Uterus (tissue), 4 donors: ENCODE results near the gene MAN1B1. TPM values are rescaled to one million over a fixed set of nuclear protein-coding genes. Genes with fewer than 3 reads are reported as not detected.

Source experiments
- DNase-seq, 2 donors: peaks; one replicate each; pipeline ENCODE4 v3.0.0-alpha.2; 2019 to 2020
- H3K27ac ChIP-seq, 2 donors: fragments of 200-600 bp; sonication (generic); 1 replicate in 1 of 2; 2 replicates in 1 of 2; pipeline ENCODE4 v1.5.1; 2016 to 2018
- H3K27me3 ChIP-seq, 2 donors: fragments of 200-600 bp; sonication (generic); one replicate each; pipeline ENCODE4 v1.5.1; 2018 to 2019; ENCODE audit warnings: control low read depth in 1 of 2
- H3K36me3 ChIP-seq, 2 donors: fragments of 200-600 bp; sonication (generic); one replicate each; pipeline ENCODE4 v1.5.1; 2019; ENCODE audit warnings: control low read depth in 1 of 2
- H3K4me1 ChIP-seq, 2 donors: fragments of 200-600 bp; sonication (generic); one replicate each; pipeline ENCODE4 v1.5.1; 2018 to 2019; ENCODE audit warnings: control low read depth in 1 of 2
- H3K4me3 ChIP-seq, 2 donors: fragments of 200-600 bp; sonication (generic); 1 replicate in 1 of 2; 2 replicates in 1 of 2; pipeline ENCODE4 v1.5.1; 2018 to 2019; ENCODE audit warnings: mild to moderate bottlenecking in 1 of 2
- H3K9me3 ChIP-seq, 2 donors: fragments of 200-600 bp; sonication (generic); one replicate each; pipeline ENCODE4 v1.5.1; 2019; ENCODE audit warnings: control low read depth in 1 of 2
- CTCF ChIP-seq, 4 experiments: fragments of 200-600 bp in 2 of 4; fragments of 450-650 bp in 2 of 4; sonication (generic) in 2 of 4; IDR thresholded peaks; one replicate each; pipeline ENCODE4 v1.5.1; 2016 to 2019; ENCODE audit warnings: antibody characterized with exemption in 4 of 4, mild to moderate bottlenecking in 2 of 4, moderate library complexity in 1 of 4
- POLR2A ChIP-seq, 2 donors: fragments of 450-650 bp; IDR thresholded peaks; one replicate each; pipeline ENCODE4 v1.6.1; 2016; ENCODE audit warnings: antibody characterized with exemption in 2 of 2, mild to moderate bottlenecking in 1 of 2, moderate library complexity in 1 of 2
- intact Hi-C: fragments of 100-400 bp; cut with DNase I; formaldehyde crosslinking; loops from one replicate; pipeline ENCODE4 v1.15.1; 2023; ENCODE audit warnings: low total_unique reads
- total RNA-seq, 4 donors: library from RNA; depleted of rRNA in 3 of 4; stranded (reverse); fragments of >200 nt in 3 of 4; gene quantifications; one replicate each; pipeline versions ENCODE4 v1.1.0 to v1.2.4, GENCODE V29; 2014 to 2023
- donor health status: DM: yes; HTN: yes; CAD: no.

The MAN1B1 gene
- 10 to 100 TPM; 32.9 to 65.0 (median 47.5) TPM for total RNA-seq

DNA sequence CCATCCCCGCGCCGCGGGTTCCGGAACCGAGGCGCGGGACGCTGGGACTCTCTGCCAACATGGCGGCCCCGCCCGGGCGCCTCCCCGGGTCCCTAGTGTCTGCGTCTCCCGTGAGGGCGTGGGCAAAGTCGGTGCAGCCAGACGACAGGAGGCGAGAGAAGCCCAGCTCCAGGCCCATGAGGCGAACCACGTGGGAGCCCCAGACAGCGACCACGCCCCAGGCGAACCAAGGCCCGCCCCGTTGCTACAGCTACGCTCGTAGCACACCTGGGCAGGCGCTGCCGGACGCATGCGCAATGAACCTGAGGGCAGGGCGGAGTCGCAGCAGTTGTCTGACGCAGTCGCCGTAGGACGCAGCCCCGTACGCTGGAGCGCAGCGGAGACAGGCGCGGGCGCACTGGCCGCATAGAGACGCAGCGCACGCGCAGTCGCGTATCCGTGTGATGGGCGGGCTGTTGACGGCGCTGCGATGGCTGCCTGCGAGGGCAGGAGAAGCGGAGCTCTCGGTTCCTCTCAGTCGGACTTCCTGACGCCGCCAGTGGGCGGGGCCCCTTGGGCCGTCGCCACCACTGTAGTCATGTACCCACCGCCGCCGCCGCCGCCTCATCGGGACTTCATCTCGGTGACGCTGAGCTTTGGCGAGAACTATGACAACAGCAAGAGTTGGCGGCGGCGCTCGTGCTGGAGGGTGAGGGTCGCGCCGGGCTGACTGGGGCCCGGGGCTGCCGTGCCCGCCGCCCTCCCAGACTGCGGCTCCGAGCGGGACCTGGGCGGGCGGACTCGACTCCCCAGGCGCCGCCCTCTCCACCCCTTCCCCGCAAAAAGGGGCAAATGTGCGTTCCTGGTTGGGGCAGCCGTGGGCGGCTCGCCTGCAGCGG, at the start of gene MAN1B1:
Gene MAN1B1, plus strand, starts transcription at position 455 of the 878 bp plus-strand sequence. Its CDS starts 15 bp downstream, at position 470.
- intact Hi-C loops, result no loop called here
- peak within 1 kb of the TSS; percentile 35 to 67 for H3K4me3 ChIP-seq
- DNase-seq, result peak; percentile 98
- H3K27ac ChIP-seq, result peak within 1 kb of the TSS; percentile 74 to 82
- H3K9me3 ChIP-seq, result no peaks in the 10 kb centered on the region
- H3K27me3 ChIP-seq, result no peaks in the 10 kb centered on the region
- no peaks in the 10 kb centered on the region for H3K36me3 ChIP-seq
- peaks cover 0 to 5% of the 10 kb centered on the region in 2 donors for H3K4me1 ChIP-seq
- TF ChIP-seq CTCF (IDR thresholded peaks at IDR 0.05), result peak in 1 of 4 experiments; percentile 39
- peak; percentile 79 to 86 for TF ChIP-seq POLR2A (IDR thresholded peaks at IDR 0.05)

DNA sequence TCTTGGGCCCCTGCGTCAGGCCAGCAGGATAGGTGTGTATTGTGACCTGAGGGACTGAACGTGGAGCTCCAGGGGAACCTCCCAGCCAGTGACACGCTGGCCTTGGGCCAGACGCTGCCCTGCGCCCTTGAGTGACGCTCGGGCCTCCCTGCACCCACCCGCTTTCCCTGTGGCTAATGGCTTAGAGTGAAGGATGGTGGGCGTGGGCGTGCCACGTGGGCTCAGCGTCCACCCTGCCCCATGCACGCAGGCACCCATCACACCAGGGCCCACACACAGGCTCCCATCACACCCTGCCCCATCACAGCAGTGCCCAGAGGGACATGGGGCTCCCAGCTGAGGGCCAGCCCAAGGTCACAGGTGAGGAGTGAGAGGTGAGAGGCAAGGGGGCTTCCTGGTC, 49.8 kb upstream of the MAN1B1 start:
- Histone ChIP-seq H3K27me3 (no peaks in the 10 kb centered on the region), H3K36me3 (no peaks in the 10 kb centered on the region), H3K27ac (no peak overlapping the region), H3K4me1 (no peaks in the 10 kb centered on the region), H3K9me3 (no peaks in the 10 kb centered on the region), H3K4me3 (no peak overlapping the region)
- intact Hi-C loops, result no loop called here
- no peak for DNase-seq
- TF ChIP-seq CTCF (IDR thresholded peaks at IDR 0.05), result no peak
- no peak for TF ChIP-seq POLR2A (IDR thresholded peaks at IDR 0.05)

DNA sequence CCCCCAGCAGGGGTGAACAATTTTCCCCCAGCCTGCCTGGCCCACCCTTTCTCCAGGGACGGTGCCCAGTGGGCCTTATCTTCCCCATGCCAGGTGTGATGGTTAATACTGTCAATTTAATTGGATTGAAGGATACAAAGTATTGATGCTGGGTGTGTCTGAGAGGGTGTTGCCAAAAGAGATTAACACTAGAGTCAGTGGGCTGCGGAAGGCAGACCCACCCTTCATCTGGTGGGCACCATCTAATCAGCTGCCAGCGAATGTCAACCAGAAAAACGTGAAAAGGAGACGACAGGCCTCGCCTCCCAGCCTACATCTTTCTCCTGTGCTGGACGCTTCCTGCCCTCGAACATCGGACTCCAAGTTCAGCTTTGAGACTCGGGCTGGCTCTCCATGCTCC, 49.3 kb upstream of the MAN1B1 start:
- no peak for DNase-seq
- no peaks in the 10 kb centered on the region for H3K27me3 ChIP-seq
- no peaks in the 10 kb centered on the region for H3K36me3 ChIP-seq
- no peak overlapping the region for H3K4me3 ChIP-seq
- no peaks in the 10 kb centered on the region for H3K4me1 ChIP-seq
- TF ChIP-seq POLR2A (IDR thresholded peaks at IDR 0.05) (no peak), CTCF (IDR thresholded peaks at IDR 0.05) (no peak)
- no peaks in the 10 kb centered on the region for H3K9me3 ChIP-seq
- intact Hi-C loops, result no loop called here
- no peak overlapping the region for H3K27ac ChIP-seq

- Histone ChIP-seq H3K4me3 (no peak overlapping the region), H3K27me3 (no peaks in the 10 kb centered on the region), H3K36me3 (no peaks in the 10 kb centered on the region), H3K4me1 (no peaks in the 10 kb centered on the region), H3K9me3 (no peaks in the 10 kb centered on the region), H3K27ac (no peak overlapping the region)
- no peak for DNase-seq
- intact Hi-C loops, result no loop called here
- TF ChIP-seq POLR2A (IDR thresholded peaks at IDR 0.05) (no peak), CTCF (IDR thresholded peaks at IDR 0.05) (no peak)
Observed at GRCh38 chr9:137038916-137039315, 47.9 kb upstream of the MAN1B1 start.

DNA sequence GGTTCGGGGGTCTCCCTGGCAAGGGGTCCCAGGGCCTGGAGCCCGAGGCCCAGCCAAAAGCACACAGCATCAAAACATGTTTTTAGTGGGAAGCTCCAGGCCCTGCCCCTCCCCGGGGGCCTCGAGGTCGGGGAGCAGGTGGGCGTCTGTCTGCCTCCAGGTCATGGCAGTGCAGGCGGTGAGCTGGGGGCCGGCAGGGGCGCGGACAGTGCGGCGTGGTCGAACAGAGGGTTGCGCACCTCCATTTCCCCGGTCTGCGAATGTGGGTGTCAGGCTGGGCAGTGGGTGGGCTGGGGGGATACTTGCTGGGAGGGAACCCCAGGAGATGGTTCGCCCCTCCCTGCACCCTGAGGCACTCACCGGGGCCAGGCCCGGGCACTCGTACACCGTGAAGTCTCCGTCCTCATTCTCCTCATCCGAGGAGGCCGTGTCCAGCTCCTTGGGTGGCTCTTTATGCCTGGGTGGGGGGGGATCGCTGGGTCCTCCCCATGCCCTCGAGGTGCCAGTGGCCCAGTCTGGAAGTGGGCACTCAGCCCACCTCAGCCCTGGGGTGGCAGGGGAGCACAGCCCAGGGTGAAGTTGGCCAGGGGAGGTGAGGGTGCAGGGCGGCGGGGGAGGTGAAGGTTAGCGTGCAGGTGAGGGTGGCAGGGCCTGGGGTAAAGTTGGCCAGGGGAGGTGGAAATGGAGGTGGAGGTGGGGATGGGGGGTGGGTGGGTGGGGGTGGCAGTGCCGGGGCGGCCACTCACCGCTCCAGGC, 47.0 kb upstream of the MAN1B1 start:
- Histone ChIP-seq H3K27ac (no peak overlapping the region), H3K27me3 (no peaks in the 10 kb centered on the region), H3K4me3 (no peak overlapping the region), H3K36me3 (no peaks in the 10 kb centered on the region), H3K9me3 (no peaks in the 10 kb centered on the region), H3K4me1 (no peaks in the 10 kb centered on the region)
- DNase-seq, result no peak
- TF ChIP-seq CTCF (IDR thresholded peaks at IDR 0.05), result no peak
- no peak for TF ChIP-seq POLR2A (IDR thresholded peaks at IDR 0.05)
- intact Hi-C loops, result no loop called here
